SK-N-SH (cell line): ENCODE measurements around the gene PHLPP2. TPM values are rescaled to one million over a fixed set of nuclear protein-coding genes. Genes with fewer than 3 reads are reported as not detected.

Source experiments
- CTCF ChIA-PET: fragments of 300-600, 350-600 bp; formaldehyde crosslinking; extraction: SDS; loops from one replicate; lab custom pipeline; 2021; lab: Yijun Ruan, JAX
- POLR2A ChIA-PET: fragments of 350-600 bp; sonication (Branson Sonifier 250); formaldehyde crosslinking; extraction: SDS; loops from one replicate; lab custom pipeline; 2020; ENCODE audit warnings: antibody characterized with exemption, inconsistent platforms; lab: Yijun Ruan, JAX
- DNase-seq: peaks from one replicate; pipeline ENCODE4 v3.0.0; 2012
- H2AFZ ChIP-seq: fragments of 200-600 bp; sonication (generic); 2 replicates; pipeline ENCODE4 v1.8.1; 2016; ENCODE audit warnings: antibody characterized with exemption, mild to moderate bottlenecking, low read depth
- H3F3A ChIP-seq: fragments of 200-600 bp; sonication (generic); replicated peaks from 2 replicates; pipeline ENCODE3; 2016; ENCODE audit warnings: antibody characterized with exemption, mild to moderate bottlenecking; ENCODE audit not compliant: insufficient read depth
- H3K27ac ChIP-seq, 2 experiments: fragments of 200-500 bp in 1 of 2; fragments of 200-600 bp in 1 of 2; sonication (Bioruptor generic) in 1 of 2; sonication (generic), shearing (Covaris generic) in 1 of 2; 2 replicates each; pipeline versions ENCODE4 v1.5.1 to v1.6.1; 2014 to 2016; ENCODE audit warnings: low read depth in 2 of 2, inconsistent platforms in 1 of 2, low read length in 1 of 2, mild to moderate bottlenecking in 1 of 2, mixed read lengths in 1 of 2
- H3K27me3 ChIP-seq: fragments of 200-600 bp; sonication (generic), shearing (Covaris generic); 2 replicates; pipeline ENCODE4 v1.6.1; 2016; ENCODE audit warnings: mixed run types; ENCODE audit not compliant: insufficient read depth
- H3K36me3 ChIP-seq, 2 experiments: fragments of 200-500 bp in 1 of 2; fragments of 200-600 bp in 1 of 2; sonication (Bioruptor generic) in 1 of 2; sonication (generic) in 1 of 2; replicated peaks in 1 of 2; 2 replicates each; pipeline versions ENCODE3 to v1.5.1; 2014 to 2016; ENCODE audit warnings: low read length in 1 of 2, mild to moderate bottlenecking in 1 of 2; ENCODE audit not compliant: insufficient read depth in 2 of 2, control insufficient read depth in 1 of 2
- H3K4me1 ChIP-seq, 2 experiments: fragments of 200-500 bp in 1 of 2; fragments of 200-600 bp in 1 of 2; sonication (Bioruptor generic) in 1 of 2; sonication (generic), shearing (Covaris generic) in 1 of 2; 2 replicates each; pipeline versions ENCODE4 v1.5.1 to v1.6.1; 2014 to 2016; ENCODE audit warnings: low read depth in 1 of 2, low read length in 1 of 2, mixed run types in 1 of 2; ENCODE audit not compliant: insufficient read depth in 2 of 2, control insufficient read depth in 1 of 2
- H3K4me2 ChIP-seq: fragments of 200-600 bp; sonication (generic), shearing (Covaris generic); 2 replicates; pipeline ENCODE4 v1.6.1; 2017; ENCODE audit warnings: mixed run types
- H3K4me3 ChIP-seq, 2 experiments: fragments of 200-500 bp in 1 of 2; fragments of 200-600 bp in 1 of 2; sonication (Bioruptor generic) in 1 of 2; sonication (generic), shearing (Covaris generic) in 1 of 2; 2 replicates each; pipeline versions ENCODE4 v1.5.1 to v1.8.1; 2014 to 2016; ENCODE audit warnings: low read depth in 2 of 2, inconsistent platforms in 1 of 2, low read length in 1 of 2, mild to moderate bottlenecking in 1 of 2, mixed read lengths in 1 of 2, moderate library complexity in 1 of 2
- H3K79me2 ChIP-seq: fragments of 200-600 bp; sonication (generic); 2 replicates; pipeline ENCODE4 v1.8.1; 2017; ENCODE audit warnings: mild to moderate bottlenecking; ENCODE audit not compliant: insufficient read depth
- H3K9ac ChIP-seq: fragments of 200-600 bp; sonication (generic); 2 replicates; pipeline ENCODE4 v1.6.1; 2017; ENCODE audit warnings: mixed run types
- H3K9me2 ChIP-seq: fragments of 200-600 bp; sonication (generic); 2 replicates; pipeline ENCODE4 v1.6.1; 2017; ENCODE audit warnings: mixed run types
- H3K9me3 ChIP-seq: fragments of 200-600 bp; sonication (generic); 2 replicates; pipeline ENCODE4 v1.6.1; 2017; ENCODE audit warnings: mixed run types, mild to moderate bottlenecking, moderate library complexity
- H4K20me1 ChIP-seq: fragments of 200-600 bp; sonication (generic); 2 replicates; pipeline ENCODE4 v1.6.1; 2017; ENCODE audit warnings: mild to moderate bottlenecking, mixed run types; ENCODE audit not compliant: insufficient read depth
- CHD2 ChIP-seq: fragments of 150-350 bp; IDR thresholded peaks from 2 replicates; pipeline ENCODE4 v1.6.1; 2018; ENCODE audit warnings: low read length; ENCODE audit not compliant: partially characterized antibody
- CTCF ChIP-seq: fragments of 200-600 bp; sonication (generic); IDR thresholded peaks from 2 replicates; pipeline ENCODE4 v1.6.1; 2017; ENCODE audit warnings: antibody characterized with exemption, mild to moderate bottlenecking, moderate library complexity
- EZH2phosphoT487 ChIP-seq: fragments of 200-600 bp; sonication (generic); IDR thresholded peaks from 2 replicates; pipeline ENCODE4 v1.6.1; 2017; ENCODE audit warnings: low read depth, mixed run types, mild to moderate bottlenecking, antibody characterized with exemption, moderate library complexity, borderline replicate concordance
- FOXM1 ChIP-seq: IDR thresholded peaks from 2 replicates; pipeline ENCODE4 v1.4.0; 2012; ENCODE audit warnings: low read depth, mild to moderate bottlenecking
- IRF3 ChIP-seq: fragments of 150-350 bp; IDR thresholded peaks from 2 replicates; pipeline ENCODE4 v1.6.1; 2016; ENCODE audit warnings: mild to moderate bottlenecking, low read depth, low read length
- JUND ChIP-seq: IDR thresholded peaks from 2 replicates; pipeline ENCODE4 v1.4.0; 2012
- MAX ChIP-seq: IDR thresholded peaks from 2 replicates; pipeline ENCODE4 v1.4.0; 2012; ENCODE audit warnings: low read depth
- MXI1 ChIP-seq: IDR thresholded peaks from 2 replicates; pipeline ENCODE4 v1.6.1; 2012; ENCODE audit warnings: mild to moderate bottlenecking, low read depth, low read length, improper control_type of control experiment
- NRF1 ChIP-seq: IDR thresholded peaks from 2 replicates; pipeline ENCODE4 v1.6.1; 2012; ENCODE audit warnings: low read depth, mild to moderate bottlenecking, low read length
- POLR2AphosphoS5 ChIP-seq: IDR thresholded peaks from 2 replicates; pipeline ENCODE4 v1.6.1; 2012; ENCODE audit warnings: low read depth, low read length
- RAD21 ChIP-seq: IDR thresholded peaks from 2 replicates; pipeline ENCODE4 v1.6.1; 2012; ENCODE audit warnings: mild to moderate bottlenecking, low read length
- RCOR1 ChIP-seq: fragments of 150-350 bp; IDR thresholded peaks from 2 replicates; pipeline ENCODE4 v1.6.1; 2017; ENCODE audit warnings: antibody characterized with exemption, low read length
- RFX5 ChIP-seq: IDR thresholded peaks from 2 replicates; pipeline ENCODE4 v1.6.1; 2012; ENCODE audit warnings: mild to moderate bottlenecking, improper control_type of control experiment, low read length
- SMC3 ChIP-seq: IDR thresholded peaks from 2 replicates; pipeline ENCODE4 v1.6.1; 2012; ENCODE audit warnings: low read depth, low read length, improper control_type of control experiment
- TEAD4 ChIP-seq: IDR thresholded peaks from 2 replicates; pipeline ENCODE4 v1.4.0; 2012; ENCODE audit warnings: mild to moderate bottlenecking, borderline replicate concordance; ENCODE audit not compliant: insufficient read depth
- ZBTB33 ChIP-seq: IDR thresholded peaks from 2 replicates; pipeline ENCODE4 v1.4.0; 2012; ENCODE audit warnings: low read depth, borderline replicate concordance
- WGBS: methylation state at CpG from one replicate; pipeline ENCODE4 v1.1.6; 2017; ENCODE audit warnings: low lambda C conversion rate; 5-methylcytosine and 5-hydroxymethylcytosine counted together
- polyA plus RNA-seq, 3 experiments: library from polyadenylated mRNA; depleted of rRNA; stranded (reverse); fragments of >200 nt; gene quantifications; 2 replicates each; pipeline ENCODE4 v1.2.3, GENCODE V29; 2012
- TF ChIP-seq, protein P1 (sequence below): IDR thresholded peaks from 2 replicates; pipeline ENCODE4 v1.4.0; 2012; ENCODE audit warnings: low read depth, borderline replicate concordance
- TF ChIP-seq, protein P2 (sequence below): IDR thresholded peaks from 2 replicates; pipeline ENCODE4; 2012

The PHLPP2 gene
- polyA plus RNA-seq, 1 of the 3 experiments (the other 2 are of a cell fraction): 5.5 TPM

DNA sequence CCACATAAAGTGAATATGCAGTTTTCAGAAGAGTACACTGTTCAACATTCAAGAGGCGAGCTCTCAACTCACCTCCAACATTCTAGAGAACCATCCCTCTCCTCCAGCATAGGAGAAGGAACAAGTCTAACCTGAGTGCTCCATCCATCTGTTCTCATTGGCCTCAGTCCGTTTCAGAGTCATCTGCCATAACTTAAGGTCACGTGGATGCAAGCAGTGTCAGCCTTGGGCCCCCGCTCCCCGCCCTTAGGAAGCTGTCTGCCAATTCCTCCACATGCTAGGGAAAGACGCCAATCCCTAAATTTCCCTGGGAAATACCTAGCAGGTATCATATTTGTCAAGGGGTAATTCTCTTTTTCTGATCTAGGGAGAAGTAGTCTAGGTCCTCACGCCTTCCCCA is 77.1 kb downstream of the PHLPP2 start (continued):
- TF ChIP-seq SMC3: no peak
- TF ChIP-seq IRF3: no peak

DNA sequence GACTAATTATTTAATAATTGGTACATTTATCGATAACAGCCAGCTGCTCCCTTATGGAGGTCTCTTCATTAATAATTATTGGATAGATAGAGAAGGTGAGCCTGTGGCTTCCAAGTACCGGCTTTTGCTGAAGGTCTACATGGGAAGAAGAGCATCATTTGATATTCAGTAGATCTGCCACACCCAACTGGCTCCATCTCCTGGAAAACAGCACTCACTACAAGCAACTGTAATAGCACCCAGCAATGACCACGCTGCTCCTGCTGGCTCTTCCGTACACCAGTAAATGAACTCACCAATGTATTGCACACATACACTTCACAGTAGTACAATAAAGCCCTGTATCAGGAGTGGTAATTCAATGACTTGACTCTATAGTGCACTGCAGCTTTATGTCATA is 79.1 kb downstream of the PHLPP2 start:
- Histone ChIP-seq H3K4me1 (no peaks in the 10 kb centered on the region), H3K9me3 (no peaks in the 10 kb centered on the region), H3K4me3 (no peak overlapping the region), H3K4me2 (no peak overlapping the region), H3K9ac (no peak overlapping the region), H3K27ac (no peak overlapping the region), H3K79me2 (no peaks in the 10 kb centered on the region), H3F3A (no peaks in the 10 kb centered on the region), H3K36me3 (peaks cover 26 to 37% of the 10 kb centered on the region in 2 experiments), H2AFZ (no peak overlapping the region), H3K27me3 (no peaks in the 10 kb centered on the region), H4K20me1 (no peaks in the 10 kb centered on the region), H3K9me2 (no peaks in the 10 kb centered on the region)
- ChIA-PET CTCF (interaction anchor here (1.1 to 3.7 kb wide), 4 partner anchors 15 to 233 kb away, joined by 3 to 15 read pairs (median 4); no protein-coding TSS in a partner anchor), POLR2A (interaction anchor here (0.6 kb wide), 1 partner anchor 74 kb away, joined by 3 read pairs; no protein-coding TSS in a partner anchor)
- peak; percentile 44 for DNase-seq
- TF ChIP-seq RCOR1 (no peak), CTCF (peak; percentile 49), RAD21 (peak; percentile 43), EZH2phosphoT487 (no peak), JUND (no peak), NRF1 (no peak), TEAD4 (no peak)
- TF ChIP-seq, protein P1, sequence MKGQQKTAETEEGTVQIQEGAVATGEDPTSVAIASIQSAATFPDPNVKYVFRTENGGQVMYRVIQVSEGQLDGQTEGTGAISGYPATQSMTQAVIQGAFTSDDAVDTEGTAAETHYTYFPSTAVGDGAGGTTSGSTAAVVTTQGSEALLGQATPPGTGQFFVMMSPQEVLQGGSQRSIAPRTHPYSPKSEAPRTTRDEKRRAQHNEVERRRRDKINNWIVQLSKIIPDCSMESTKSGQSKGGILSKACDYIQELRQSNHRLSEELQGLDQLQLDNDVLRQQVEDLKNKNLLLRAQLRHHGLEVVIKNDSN: no peak
- WGBS: 91% methylated on average over 4 of the region's 4 CpGs

DNA sequence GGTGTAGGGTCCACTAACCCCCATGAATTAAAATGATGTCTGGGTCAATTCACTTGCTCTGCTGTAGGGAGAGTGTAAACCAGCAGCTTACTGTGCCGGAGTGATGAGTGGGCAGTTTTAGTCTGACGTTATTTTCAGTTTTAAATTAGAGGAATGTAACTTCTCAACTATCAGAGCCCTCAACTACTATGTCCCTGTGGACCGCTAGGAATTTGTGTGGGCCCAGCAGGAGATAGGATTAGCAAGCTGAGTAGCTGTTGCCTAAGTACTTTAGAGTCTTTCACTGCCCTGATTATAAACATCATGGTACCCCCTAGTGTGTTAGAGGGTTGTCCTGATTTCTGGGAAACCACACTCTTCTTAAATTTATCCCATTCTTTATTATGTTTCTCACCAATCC is 87.1 kb downstream of the PHLPP2 start:
- 92% methylated on average over 3 of the region's 3 CpGs for WGBS
- Histone ChIP-seq H3K36me3 (no peaks in the 10 kb centered on the region), H2AFZ (no peak overlapping the region), H3K4me2 (no peak overlapping the region), H3K9ac (no peak overlapping the region), H3K4me3 (no peak overlapping the region), H3K79me2 (no peaks in the 10 kb centered on the region), H3K27ac (no peak overlapping the region), H4K20me1 (no peaks in the 10 kb centered on the region), H3K27me3 (no peaks in the 10 kb centered on the region), H3K9me3 (no peaks in the 10 kb centered on the region), H3F3A (no peaks in the 10 kb centered on the region), H3K4me1 (peaks cover 0 to 5% of the 10 kb centered on the region in 2 experiments; a peak in 1 of 4 replicates), H3K9me2 (no peaks in the 10 kb centered on the region)
- POLR2A ChIA-PET: no interaction called here
- CTCF ChIA-PET: no interaction called here
- DNase-seq: no peak
- TF ChIP-seq MAX (no peak), ZBTB33 (no peak), POLR2AphosphoS5 (no peak), IRF3 (no peak), FOXM1 (no peak), MXI1 (no peak), CHD2 (no peak), RFX5 (no peak)
- TF ChIP-seq, protein P2, sequence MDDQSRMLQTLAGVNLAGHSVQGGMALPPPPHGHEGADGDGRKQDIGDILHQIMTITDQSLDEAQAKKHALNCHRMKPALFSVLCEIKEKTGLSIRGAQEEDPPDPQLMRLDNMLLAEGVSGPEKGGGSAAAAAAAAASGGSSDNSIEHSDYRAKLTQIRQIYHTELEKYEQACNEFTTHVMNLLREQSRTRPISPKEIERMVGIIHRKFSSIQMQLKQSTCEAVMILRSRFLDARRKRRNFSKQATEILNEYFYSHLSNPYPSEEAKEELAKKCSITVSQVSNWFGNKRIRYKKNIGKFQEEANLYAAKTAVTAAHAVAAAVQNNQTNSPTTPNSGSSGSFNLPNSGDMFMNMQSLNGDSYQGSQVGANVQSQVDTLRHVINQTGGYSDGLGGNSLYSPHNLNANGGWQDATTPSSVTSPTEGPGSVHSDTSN: no peak
